K562 treated with DMSO at 1 percent for 4 hours (cell line): ENCODE data around the gene IWS1. TPM values are rescaled to one million over a fixed set of nuclear protein-coding genes. Genes with fewer than 3 reads are reported as not detected.

Experiments used
- total RNA-seq: library from RNA; unstranded; fragments of 300-600 nt; gene quantifications from 2 replicates; pipeline ENCODE4 v1.2.3, GENCODE V29; 2022; ENCODE audit not compliant: insufficient read depth

The IWS1 gene
- total RNA-seq = 29.4 and 32.5 TPM in 2 replicates

DNA sequence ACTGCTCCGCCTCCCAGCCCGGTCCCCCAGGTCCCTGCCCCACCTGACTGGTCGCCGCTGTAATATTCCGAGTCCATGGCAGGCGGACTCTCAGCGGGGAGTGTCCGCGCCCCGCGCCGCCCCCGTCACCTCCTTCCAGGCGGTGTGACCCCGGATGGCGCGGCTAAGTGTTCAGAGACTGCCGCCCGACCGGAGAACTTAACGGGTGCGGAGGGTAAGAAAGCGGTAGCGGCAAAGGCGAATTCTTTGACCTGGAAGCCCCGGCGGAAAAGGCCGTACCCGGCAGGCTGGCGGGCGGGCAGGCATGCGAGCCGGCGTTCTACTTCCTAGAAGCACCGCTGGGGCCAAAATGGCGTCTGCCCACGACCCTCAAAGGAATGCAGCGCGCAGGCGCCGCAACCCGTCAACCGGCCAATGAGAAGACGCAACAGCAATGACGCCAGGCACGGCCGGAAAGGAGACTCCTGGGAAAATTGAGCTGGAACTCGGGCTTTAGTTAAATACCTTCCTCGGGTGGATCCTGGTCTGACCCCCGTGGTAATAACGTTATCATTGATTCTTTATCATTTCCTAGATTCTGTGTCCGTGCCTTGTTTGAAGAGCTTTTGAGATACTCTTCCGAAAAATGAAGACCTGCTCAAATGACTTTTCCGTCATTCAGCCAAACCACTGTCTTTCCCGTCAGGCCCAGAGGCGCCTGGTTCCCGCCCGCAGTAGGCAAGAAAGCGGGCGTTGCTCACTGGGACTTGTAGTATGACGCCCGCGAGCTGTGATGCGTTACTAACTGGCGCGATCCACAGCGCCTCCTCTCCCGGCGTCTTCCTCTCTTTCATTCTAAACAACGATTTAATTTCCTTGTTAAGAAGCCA lies at the start of gene IWS1:
IWS1 (minus strand) TSS at position 358 of the 869 bp plus-strand sequence; CDS start at position 77, 281 bp downstream.

DNA sequence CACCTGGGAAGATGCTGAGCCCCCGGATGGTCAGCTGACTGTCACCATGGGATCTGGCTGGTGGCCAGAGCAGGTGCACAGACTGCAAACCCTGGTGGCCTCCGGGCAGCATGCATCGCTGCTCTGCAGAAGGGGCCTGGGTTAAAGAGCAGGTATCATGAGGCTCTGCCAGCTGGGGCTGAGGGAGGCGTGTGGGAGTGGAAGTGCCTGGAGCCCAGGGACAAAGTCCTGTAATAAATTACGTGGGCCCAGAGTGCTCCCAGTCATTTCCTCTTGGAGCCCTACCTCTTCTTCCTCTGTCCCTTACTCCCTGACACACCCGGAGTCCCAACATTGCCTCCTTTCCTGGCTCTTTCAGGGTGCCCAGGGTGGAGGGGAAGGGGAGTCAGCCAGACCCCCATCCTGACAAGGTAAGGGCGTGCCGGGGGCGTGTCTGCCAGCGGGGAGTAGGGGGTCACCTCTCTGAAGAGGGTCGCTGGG lies 9.2 kb upstream of the IWS1 start, which contains the start of gene MYO7B:
MYO7B (plus strand) TSS at position 262 of the 480 bp plus-strand sequence. CDS start 24,040 bp downstream, outside the sequence.

Other genes with a start within 250 kb of the IWS1 start
- 29.8 and 36.8 TPM in 2 replicates for gene ERCC3, start 232.3 kb downstream of the IWS1 start, total RNA-seq
- 11.2 and 13.5 TPM in 2 replicates for gene MAP3K2, start 138.5 kb downstream of the IWS1 start, total RNA-seq
- not detected in 2 replicates for gene PROC, start 108.1 kb downstream of the IWS1 start, total RNA-seq
- gene MYO7B, start 9.2 kb upstream of the IWS1 start, total RNA-seq = not detected in 2 replicates
- gene GPR17, start 119.7 kb upstream of the IWS1 start, total RNA-seq = not detected in 2 replicates
- not detected in 2 replicates for gene LIMS2, start 149.0 kb upstream of the IWS1 start, total RNA-seq
- 10.2 and 11.3 TPM in 2 replicates for gene SFT2D3, start 175.0 kb upstream of the IWS1 start, total RNA-seq